ENCODE measurements around the gene MAP2K5.
A peak's percentile ranks its signal among the peaks of the same experiment; 100 is the strongest.

The MAP2K5 gene

GRCh38 chr15:67521783-67522568 lies 20.5 kb upstream of the MAP2K5 start:
- DNase-seq, result no peak

- DNase-seq, result no peak
These were observed 19.2 kb upstream of the MAP2K5 start for GRCh38 chr15:67523330-67523729.

GRCh38 chr15:67524235-67524634 lies 18.3 kb upstream of the MAP2K5 start:
- DNase-seq, result no peak

- no peak for DNase-seq
These were observed 14.0 kb upstream of the MAP2K5 start for GRCh38 chr15:67528513-67528912.

GRCh38 chr15:67531379-67531914 lies 11.1 kb upstream of the MAP2K5 start:
- DNase-seq, result no peak

GRCh38 chr15:67533873-67534272 lies 8.6 kb upstream of the MAP2K5 start:
- no peak for DNase-seq

GRCh38 chr15:67534360-67534759 lies 8.1 kb upstream of the MAP2K5 start:
- no peak for DNase-seq

- no peak for DNase-seq
These were observed 4.7 kb upstream of the MAP2K5 start for GRCh38 chr15:67537771-67538170.

- no peak for DNase-seq
These were observed 830 bp downstream of the MAP2K5 start for GRCh38 chr15:67543348-67543718.

GRCh38 chr15:67544475-67544874 lies 2.0 kb downstream of the MAP2K5 start:
- DNase-seq, result no peak

- DNase-seq, result no peak
These were observed 3.4 kb downstream of the MAP2K5 start for GRCh38 chr15:67545864-67546263.

GRCh38 chr15:67547064-67547463 lies 4.6 kb downstream of the MAP2K5 start:
- no peak for DNase-seq

GRCh38 chr15:67547836-67548235 lies 5.3 kb downstream of the MAP2K5 start:
- DNase-seq, result no peak

GRCh38 chr15:67548236-67548852 lies 5.8 kb downstream of the MAP2K5 start:
- no peak for DNase-seq

- peak; percentile 54 for DNase-seq
These were observed 6.6 kb downstream of the MAP2K5 start for GRCh38 chr15:67548862-67549651.

- no peak for DNase-seq
These were observed 7.2 kb downstream of the MAP2K5 start for GRCh38 chr15:67549736-67550135.

- DNase-seq, result no peak
These were observed 8.0 kb downstream of the MAP2K5 start for GRCh38 chr15:67550522-67550921.

GRCh38 chr15:67551207-67551743 lies 8.8 kb downstream of the MAP2K5 start:
- DNase-seq, result no peak

- no peak for DNase-seq
These were observed 12.1 kb downstream of the MAP2K5 start for GRCh38 chr15:67554580-67554979.

GRCh38 chr15:67556976-67557570 lies 14.6 kb downstream of the MAP2K5 start:
- no peak for DNase-seq

GRCh38 chr15:67558502-67558901 lies 16.0 kb downstream of the MAP2K5 start:
- DNase-seq, result no peak

- no peak for DNase-seq
These were observed 16.7 kb downstream of the MAP2K5 start for GRCh38 chr15:67559158-67559557.

- no peak for DNase-seq
These were observed 17.1 kb downstream of the MAP2K5 start for GRCh38 chr15:67559576-67559975.
